ENCODE results near the gene GCN1. TPM values are rescaled to one million over a fixed set of nuclear protein-coding genes. Genes with fewer than 3 reads are reported as not detected.

Gene GCN1
- total RNA-seq, 1 experiment from 2014 or later, result 254 TPM

GRCh38 chr12:120132863-120133385 lies 61.6 kb downstream of the GCN1 start:
- DNase-seq (no peak), ATAC-seq (no peak)
- Histone ChIP-seq H3F3A (ENCODE audit: low read length, unreplicated experiment) (no peaks in the 10 kb centered on the region), H3K27me3 (ENCODE audit: low read length) (no peaks in the 10 kb centered on the region), H3K79me2 (ENCODE audit: low read length) (no peaks in the 10 kb centered on the region), H3K4me1 (ENCODE audit: insufficient read depth, low read length) (peaks cover 11% of the 10 kb centered on the region; the same call in 1 of the 2 replicates), H3K9me3 (ENCODE audit: low read length) (no peaks in the 10 kb centered on the region), H3K4me3 (ENCODE audit: low read length) (no peak overlapping the region), H4K20me1 (ENCODE audit: low read length) (no peaks in the 10 kb centered on the region; the same call in 1 of the 2 replicates), H2AFZ (ENCODE audit: low read length) (no peak overlapping the region), H3K9ac (ENCODE audit: low read length) (no peak overlapping the region), H3K36me3 (ENCODE audit: low read depth, low read length) (peaks cover 93% of the 10 kb centered on the region), H3K4me2 (ENCODE audit: low read length) (no peak overlapping the region), H3K27ac (ENCODE audit: low read length) (no peak overlapping the region), H3K9me2 (replicated peaks; ENCODE audit: low read length) (no peaks in the 10 kb centered on the region)
- no TSS peak for BruUV-seq (replicated peaks)
- ChIA-PET POLR2A (ENCODE audit: unreplicated experiment) (no interaction called here), CTCF (no interaction called here)
- TF ChIP-seq CTCF (conservative IDR thresholded peaks at IDR 0.05; ENCODE audit: low read depth, low read length) (no peak), EZH2 (IDR thresholded peaks at IDR 0.05; ENCODE audit: low read length, unreplicated experiment) (no peak), EZH2phosphoT487 (IDR thresholded peaks at IDR 0.05; ENCODE audit: borderline replicate concordance, low read length) (no peak)
- intact Hi-C loops (cut with micrococcal nuclease), result no loop called here

- DNase-seq (no peak), ATAC-seq (no peak)
- H3K4me2 ChIP-seq (ENCODE audit: low read length), result no peak overlapping the region
- no peaks in the 10 kb centered on the region; the same call in 1 of the 2 replicates for H4K20me1 ChIP-seq (ENCODE audit: low read length)
- peaks cover 93% of the 10 kb centered on the region for H3K36me3 ChIP-seq (ENCODE audit: low read depth, low read length)
- POLR2A ChIA-PET (ENCODE audit: unreplicated experiment), result no interaction called here
- no peak for TF ChIP-seq EZH2phosphoT487 (IDR thresholded peaks at IDR 0.05; ENCODE audit: borderline replicate concordance, low read length)
- no peaks in the 10 kb centered on the region for H3K79me2 ChIP-seq (ENCODE audit: low read length)
- intact Hi-C loops (cut with micrococcal nuclease), result no loop called here
- no peak overlapping the region for H3K9ac ChIP-seq (ENCODE audit: low read length)
- no peaks in the 10 kb centered on the region for H3K27me3 ChIP-seq (ENCODE audit: low read length)
- CTCF ChIA-PET, result no interaction called here
- no peaks in the 10 kb centered on the region for H3F3A ChIP-seq (ENCODE audit: low read length, unreplicated experiment)
- H2AFZ ChIP-seq (ENCODE audit: low read length), result no peak overlapping the region
- peaks cover 11% of the 10 kb centered on the region; the same call in 1 of the 2 replicates for H3K4me1 ChIP-seq (ENCODE audit: insufficient read depth, low read length)
- BruUV-seq (replicated peaks), result no TSS peak
- H3K27ac ChIP-seq (ENCODE audit: low read length), result no peak overlapping the region
- H3K9me3 ChIP-seq (ENCODE audit: low read length), result no peaks in the 10 kb centered on the region
- H3K4me3 ChIP-seq (ENCODE audit: low read length), result no peak overlapping the region
- H3K9me2 ChIP-seq (replicated peaks; ENCODE audit: low read length), result no peaks in the 10 kb centered on the region
These were observed 62.3 kb downstream of the GCN1 start for GRCh38 chr12:120132054-120132836.

DNA sequence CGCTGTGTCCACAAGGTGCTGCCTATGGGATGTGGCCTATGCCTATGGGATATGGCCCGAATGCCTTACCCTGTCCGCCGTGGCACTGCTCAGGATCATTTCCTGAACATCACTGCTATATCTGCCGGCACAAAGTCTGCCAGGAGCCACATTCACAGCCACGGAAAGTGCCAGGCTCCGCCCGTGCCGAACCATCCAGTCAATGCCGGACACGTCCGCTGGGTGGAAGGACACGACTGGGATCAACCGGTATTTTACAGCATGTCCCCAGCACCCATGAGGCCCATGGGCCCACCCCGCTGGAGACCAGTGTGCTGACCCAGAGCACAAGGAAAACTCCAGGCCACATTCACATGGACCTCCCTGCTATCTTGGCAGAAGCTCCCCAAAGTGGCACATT lies 63.4 kb downstream of the GCN1 start:
- ChIA-PET POLR2A (ENCODE audit: unreplicated experiment) (no interaction called here), CTCF (no interaction called here)
- H3K4me2 ChIP-seq (ENCODE audit: low read length), result no peak overlapping the region
- H3K4me3 ChIP-seq (ENCODE audit: low read length), result no peak overlapping the region
- no peak overlapping the region for H3K27ac ChIP-seq (ENCODE audit: low read length)
- peaks cover 92% of the 10 kb centered on the region for H3K36me3 ChIP-seq (ENCODE audit: low read depth, low read length)
- ATAC-seq (no peak), DNase-seq (no peak)
- 0 out of 2 replicates have a peak, but pooled peaks cover 6% of the 10 kb centered on the region for H3K4me1 ChIP-seq (ENCODE audit: insufficient read depth, low read length)
- no TSS peak for BruUV-seq (replicated peaks)
- TF ChIP-seq EZH2 (IDR thresholded peaks at IDR 0.05; ENCODE audit: low read length, unreplicated experiment) (no peak), CTCF (conservative IDR thresholded peaks at IDR 0.05; ENCODE audit: low read depth, low read length) (no peak), EZH2phosphoT487 (IDR thresholded peaks at IDR 0.05; ENCODE audit: borderline replicate concordance, low read length) (no peak)
- H3F3A ChIP-seq (ENCODE audit: low read length, unreplicated experiment), result no peaks in the 10 kb centered on the region
- no peaks in the 10 kb centered on the region for H3K9me2 ChIP-seq (replicated peaks; ENCODE audit: low read length)
- intact Hi-C loops (cut with micrococcal nuclease), result no loop called here
- no peaks in the 10 kb centered on the region for H3K27me3 ChIP-seq (ENCODE audit: low read length)
- no peak overlapping the region for H2AFZ ChIP-seq (ENCODE audit: low read length)
- no peaks in the 10 kb centered on the region for H3K9me3 ChIP-seq (ENCODE audit: low read length)
- no peak overlapping the region for H3K9ac ChIP-seq (ENCODE audit: low read length)
- H4K20me1 ChIP-seq (ENCODE audit: low read length), result no peaks in the 10 kb centered on the region; the same call in 1 of the 2 replicates
- H3K79me2 ChIP-seq (ENCODE audit: low read length), result no peaks in the 10 kb centered on the region

Data from PC-3 (cell line).